GM12891 (cell line): Measurements from ENCODE around the gene HSD17B2.
"Not testable (repeated sequence)": the region's sequence is repeated elsewhere in the genome, so short reads cannot be mapped to it uniquely, and the experiment has no call there.

Experiments
- DNase-seq: peaks from one replicate; pipeline ENCODE4 v3.0.0; 2011; ENCODE audit warnings: low spot score; ENCODE audit not compliant: insufficient read length
- FAIRE-seq: peaks from 2 replicates; lab custom pipeline; 2011; peaks lifted over from hg19 to GRCh38; lab: Jason Lieb, UNC
- PAX5 ChIP-seq: IDR thresholded peaks from 2 replicates; pipeline ENCODE4 v1.6.1; 2011; ENCODE audit warnings: low read length, moderate library complexity, mild to moderate bottlenecking; ENCODE audit not compliant: insufficient read depth, severe bottlenecking
- POLR2A ChIP-seq: IDR thresholded peaks from 2 replicates; pipeline ENCODE4 v1.6.1; 2011; ENCODE audit warnings: low read depth, low read length, control low read depth
- POLR2AphosphoS5 ChIP-seq: IDR thresholded peaks from 2 replicates; pipeline ENCODE4 v1.6.1; 2011; ENCODE audit warnings: low read depth, low read length, control low read depth
- POU2F2 ChIP-seq: IDR thresholded peaks from 2 replicates; pipeline ENCODE4 v1.6.1; 2011; ENCODE audit warnings: low read depth, mild to moderate bottlenecking, control low read depth, low read length, moderate library complexity
- SPI1 ChIP-seq: IDR thresholded peaks from 2 replicates; pipeline ENCODE4 v1.6.1; 2011; ENCODE audit warnings: low read depth, low read length, control low read depth
- TAF1 ChIP-seq: IDR thresholded peaks from 2 replicates; pipeline ENCODE4 v1.6.1; 2011; ENCODE audit warnings: low read depth, low read length, control low read depth

Gene HSD17B2

DNA sequence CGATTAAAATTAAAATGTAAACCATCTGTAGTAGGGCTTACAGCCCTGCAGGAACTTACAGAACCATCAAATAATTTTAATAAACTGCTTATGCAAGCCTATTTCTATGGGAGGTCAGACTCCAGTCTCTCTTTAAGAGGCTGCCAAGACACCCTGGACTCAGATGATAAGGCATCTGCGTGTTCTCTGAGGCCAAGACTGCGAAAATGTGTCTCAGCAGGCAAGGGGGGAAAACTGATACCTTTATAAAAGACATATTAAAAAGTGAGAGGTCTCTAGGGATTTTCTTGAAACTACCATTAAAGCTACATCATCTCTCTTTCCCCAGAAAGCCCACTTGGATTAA is 102.7 kb downstream of the HSD17B2 start:
- DNase-seq = no peak
- FAIRE-seq = no peak
- TF ChIP-seq TAF1 (no peak), POU2F2 (no peak), SPI1 (no peak), POLR2A (no peak), PAX5 (no peak), POLR2AphosphoS5 (no peak)

DNA sequence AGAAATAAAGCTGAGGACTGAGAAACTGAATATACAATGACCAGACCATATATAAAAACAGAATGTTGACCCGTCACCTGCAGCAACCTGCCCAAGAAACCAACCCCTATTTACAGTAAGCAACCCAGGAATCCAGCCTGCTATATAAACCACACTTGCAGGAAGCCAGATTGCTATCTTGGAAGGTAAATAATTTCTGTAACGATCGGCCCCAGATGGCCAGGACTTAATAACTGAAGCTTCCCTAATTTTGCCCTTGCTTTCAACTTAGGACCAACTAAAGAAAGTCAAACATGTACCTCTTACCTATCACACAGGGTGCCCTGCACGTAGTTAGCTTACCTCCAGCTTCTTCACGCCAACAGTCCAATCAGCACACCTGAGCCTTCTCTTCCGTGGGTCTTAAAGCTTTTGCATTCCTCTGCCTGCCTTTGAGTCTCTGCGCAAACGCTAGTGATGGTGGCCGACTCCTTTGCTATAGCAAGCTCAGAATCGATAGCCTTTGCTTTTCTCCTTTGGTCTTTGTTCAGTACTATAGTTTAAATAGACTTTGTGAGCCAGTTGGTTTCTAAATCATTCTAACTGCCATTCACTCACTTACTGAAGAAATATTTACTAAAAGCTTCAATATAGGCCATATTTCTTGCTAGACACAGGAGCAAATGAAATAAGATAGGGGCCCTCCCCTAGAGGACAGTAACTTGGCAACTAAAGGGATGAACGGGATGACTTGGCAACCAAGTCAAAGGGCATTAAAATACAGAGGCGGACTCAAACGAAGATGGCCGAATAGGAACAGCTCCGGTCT is 103.6 kb downstream of the HSD17B2 start:
- no peak for FAIRE-seq
- DNase-seq = no peak
- TF ChIP-seq POU2F2 (no peak), POLR2AphosphoS5 (no peak), POLR2A (no peak), PAX5 (no peak), SPI1 (no peak), TAF1 (no peak)

DNA sequence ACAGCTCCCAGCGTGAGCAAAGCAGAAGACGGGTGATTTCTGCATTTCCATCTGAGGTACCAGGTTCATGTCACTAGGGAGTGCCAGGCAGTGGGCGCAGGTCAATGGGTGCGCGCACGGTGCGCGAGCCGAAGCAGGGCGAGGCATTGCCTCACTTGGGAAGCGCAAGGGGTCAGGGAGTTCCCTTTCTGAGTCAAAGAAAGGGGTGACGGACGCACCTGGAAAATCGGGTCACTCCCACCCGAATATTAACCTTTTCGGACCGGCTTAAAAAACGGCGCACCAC is 104.2 kb downstream of the HSD17B2 start:
- not testable (repeated sequence) for FAIRE-seq, DNase-seq

DNA sequence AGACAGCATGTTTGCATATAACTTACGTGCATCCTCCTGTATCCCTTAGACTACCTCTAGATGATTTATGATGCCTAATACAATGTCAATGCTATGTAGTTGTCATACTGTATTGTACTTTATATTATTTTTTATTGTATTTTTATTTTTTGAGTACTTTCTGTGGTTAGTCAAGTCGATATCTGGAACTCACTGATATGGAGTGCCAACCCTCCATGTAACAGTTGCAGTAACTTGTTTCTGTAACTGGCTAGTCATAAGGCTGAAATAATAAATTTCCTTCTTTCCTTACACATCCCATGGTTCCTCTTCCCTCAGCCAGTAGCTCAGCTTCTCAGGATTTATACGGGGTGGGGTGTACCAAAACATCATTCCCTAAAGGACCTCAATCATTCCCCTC is 111.5 kb downstream of the HSD17B2 start:
- DNase-seq = no peak
- no peak for FAIRE-seq
- no peak for TF ChIP-seq TAF1
- TF ChIP-seq SPI1 = no peak
- no peak for TF ChIP-seq POLR2A
- TF ChIP-seq POLR2AphosphoS5 = no peak
- TF ChIP-seq PAX5 = no peak
- TF ChIP-seq POU2F2 = no peak

DNA sequence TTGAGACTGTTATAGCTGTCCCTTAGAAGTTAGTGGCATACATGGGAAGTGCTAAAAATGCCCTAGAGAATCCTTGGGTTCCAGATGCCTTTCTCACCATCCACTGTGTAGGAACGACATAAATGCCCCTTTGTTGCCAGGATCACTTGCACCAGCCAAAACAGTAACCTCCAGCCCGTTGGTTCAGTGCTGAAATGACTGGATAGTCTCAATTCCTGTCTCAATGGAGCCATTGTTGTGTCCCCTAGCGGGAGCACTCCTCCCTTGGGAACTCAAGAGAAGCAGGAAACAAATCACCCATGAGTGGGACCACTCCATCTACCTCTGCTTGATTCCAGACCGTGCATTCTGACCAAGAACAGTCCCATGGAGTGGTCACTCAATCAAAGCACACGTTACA is 111.9 kb downstream of the HSD17B2 start:
- DNase-seq (no peak), FAIRE-seq (no peak)
- TF ChIP-seq POLR2A = no peak
- TF ChIP-seq TAF1 = no peak
- TF ChIP-seq POLR2AphosphoS5 = no peak
- TF ChIP-seq SPI1 = no peak
- no peak for TF ChIP-seq PAX5
- TF ChIP-seq POU2F2 = no peak

DNA sequence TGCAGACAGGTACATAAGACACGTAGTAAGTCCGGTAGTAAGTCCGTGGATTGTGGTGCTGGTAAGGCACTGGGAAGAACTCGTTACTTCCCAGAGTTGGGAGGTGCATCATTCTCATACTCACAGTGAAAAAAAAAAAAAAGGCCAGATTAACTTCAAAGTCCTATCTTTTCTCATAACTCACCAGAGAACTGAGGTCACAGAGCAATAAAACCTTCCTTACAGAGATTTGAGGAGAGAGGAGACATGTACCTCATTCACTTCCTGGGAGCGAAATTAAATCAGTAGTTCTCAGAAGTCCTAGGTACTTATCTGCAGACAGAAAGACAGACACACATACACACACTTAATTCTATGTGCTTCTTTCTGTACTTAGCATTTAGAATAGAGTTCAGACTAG is 112.5 kb downstream of the HSD17B2 start:
- TF ChIP-seq PAX5 = no peak
- DNase-seq (no peak), FAIRE-seq (no peak)
